ENCODE data around the gene PPIG. TPM values are rescaled to one million over a fixed set of nuclear protein-coding genes. Genes with fewer than 3 reads are reported as not detected.

PPIG gene
- total RNA-seq, 3 donors from 2014 or later (not counting 1 experiment from before 2014, with no cell fraction given), result 42.2 to 58.3 (median 56.1) TPM

DNA sequence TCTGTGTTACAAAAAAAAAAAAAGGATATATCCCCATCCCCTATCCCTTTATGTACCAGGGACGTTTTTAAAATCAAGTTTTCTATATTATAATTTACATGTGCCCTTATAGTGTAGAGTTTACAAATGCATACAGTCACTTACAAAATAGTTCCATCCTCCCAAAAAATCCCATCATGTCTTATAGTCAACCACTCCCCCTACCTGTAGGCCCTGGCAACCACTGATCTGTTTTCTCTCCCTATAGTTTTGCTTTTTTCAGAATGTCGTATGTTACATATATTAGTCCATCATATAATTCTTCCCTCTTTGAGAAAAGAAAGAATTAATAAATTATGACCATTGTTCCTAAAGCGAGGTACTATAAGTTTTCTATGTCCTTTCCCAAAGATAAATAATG, 92.2 kb downstream of the PPIG start:
- intact Hi-C loops (cut with micrococcal nuclease), result no loop called here
- no peaks in the 10 kb centered on the region for H3K9me3 Mint-ChIP-seq
- no peaks in the 10 kb centered on the region for H3K4me1 ChIP-seq (ENCODE audit: control insufficient read depth, insufficient read depth, low read length)
- H3K4me1 Mint-ChIP-seq, result no peaks in the 10 kb centered on the region
- H3K4me3 Mint-ChIP-seq, result no peak overlapping the region
- H3K9me3 ChIP-seq (ENCODE audit: control insufficient read depth, insufficient read depth, low read length), result no peaks in the 10 kb centered on the region
- ATAC-seq (no peak), DNase-seq (no peak)
- WGBS (ENCODE audit: insufficient coverage), result no CpG with 5 or more reads among the region's 3 CpGs
- H3K4me3 ChIP-seq (ENCODE audit: low read length), result no peak overlapping the region
- TF ChIP-seq, protein P1, sequence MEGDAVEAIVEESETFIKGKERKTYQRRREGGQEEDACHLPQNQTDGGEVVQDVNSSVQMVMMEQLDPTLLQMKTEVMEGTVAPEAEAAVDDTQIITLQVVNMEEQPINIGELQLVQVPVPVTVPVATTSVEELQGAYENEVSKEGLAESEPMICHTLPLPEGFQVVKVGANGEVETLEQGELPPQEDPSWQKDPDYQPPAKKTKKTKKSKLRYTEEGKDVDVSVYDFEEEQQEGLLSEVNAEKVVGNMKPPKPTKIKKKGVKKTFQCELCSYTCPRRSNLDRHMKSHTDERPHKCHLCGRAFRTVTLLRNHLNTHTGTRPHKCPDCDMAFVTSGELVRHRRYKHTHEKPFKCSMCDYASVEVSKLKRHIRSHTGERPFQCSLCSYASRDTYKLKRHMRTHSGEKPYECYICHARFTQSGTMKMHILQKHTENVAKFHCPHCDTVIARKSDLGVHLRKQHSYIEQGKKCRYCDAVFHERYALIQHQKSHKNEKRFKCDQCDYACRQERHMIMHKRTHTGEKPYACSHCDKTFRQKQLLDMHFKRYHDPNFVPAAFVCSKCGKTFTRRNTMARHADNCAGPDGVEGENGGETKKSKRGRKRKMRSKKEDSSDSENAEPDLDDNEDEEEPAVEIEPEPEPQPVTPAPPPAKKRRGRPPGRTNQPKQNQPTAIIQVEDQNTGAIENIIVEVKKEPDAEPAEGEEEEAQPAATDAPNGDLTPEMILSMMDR (IDR thresholded peaks at IDR 0.05), result no peak
- no peak overlapping the region for H3K27ac ChIP-seq (ENCODE audit: low read length)
- peaks cover 15 to 29% of the 10 kb centered on the region in 2 donors for H3K27me3 Mint-ChIP-seq (ENCODE audit: low read depth in 2 of 2)
- no peaks in the 10 kb centered on the region for H3K36me3 ChIP-seq (ENCODE audit: control insufficient read depth, insufficient read depth, low read length)
- H3K27me3 ChIP-seq (ENCODE audit: control insufficient read depth, insufficient read depth, low read length), result no peaks in the 10 kb centered on the region
- no peaks in the 10 kb centered on the region for H3K36me3 Mint-ChIP-seq
- no peak overlapping the region for H3K27ac Mint-ChIP-seq

DNA sequence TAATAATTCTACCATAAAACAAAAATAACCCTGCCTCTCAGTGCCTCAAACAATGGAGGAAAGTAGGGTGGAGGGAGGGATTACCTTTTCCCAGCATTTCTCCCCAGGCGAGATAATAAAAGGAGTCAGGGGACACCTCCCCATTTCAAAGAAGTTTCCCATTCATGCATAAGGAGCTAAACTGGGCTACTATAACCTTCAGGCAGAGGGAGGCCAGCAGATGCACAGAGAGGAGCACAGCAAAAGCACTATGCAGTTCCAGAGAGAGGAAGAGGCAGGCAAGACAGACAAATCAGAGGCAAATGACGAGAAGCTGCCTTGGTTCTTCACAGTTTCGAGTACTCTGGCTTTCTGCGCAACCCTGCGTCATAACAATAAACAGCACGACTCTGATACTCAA, 92.7 kb downstream of the PPIG start:
- no peaks in the 10 kb centered on the region for H3K4me1 Mint-ChIP-seq
- H3K4me3 Mint-ChIP-seq, result no peak overlapping the region
- no peaks in the 10 kb centered on the region for H3K9me3 ChIP-seq (ENCODE audit: control insufficient read depth, insufficient read depth, low read length)
- H3K27ac ChIP-seq (ENCODE audit: low read length), result no peak overlapping the region
- no peak for ATAC-seq
- H3K4me3 ChIP-seq (ENCODE audit: low read length), result no peak overlapping the region
- H3K4me1 ChIP-seq (ENCODE audit: control insufficient read depth, insufficient read depth, low read length), result no peaks in the 10 kb centered on the region
- TF ChIP-seq, protein P1 (IDR thresholded peaks at IDR 0.05), result no peak
- peaks cover 15 to 29% of the 10 kb centered on the region in 2 donors for H3K27me3 Mint-ChIP-seq (ENCODE audit: low read depth in 2 of 2)
- no peak for DNase-seq
- intact Hi-C loops (cut with micrococcal nuclease), result no loop called here
- H3K27ac Mint-ChIP-seq, result no peak overlapping the region
- H3K36me3 ChIP-seq (ENCODE audit: control insufficient read depth, insufficient read depth, low read length), result no peaks in the 10 kb centered on the region
- no peaks in the 10 kb centered on the region for H3K27me3 ChIP-seq (ENCODE audit: control insufficient read depth, insufficient read depth, low read length)
- H3K9me3 Mint-ChIP-seq, result no peaks in the 10 kb centered on the region
- H3K36me3 Mint-ChIP-seq, result no peaks in the 10 kb centered on the region
- 98% methylated on average over 6 of the region's 6 CpGs for WGBS (ENCODE audit: insufficient coverage)

DNA sequence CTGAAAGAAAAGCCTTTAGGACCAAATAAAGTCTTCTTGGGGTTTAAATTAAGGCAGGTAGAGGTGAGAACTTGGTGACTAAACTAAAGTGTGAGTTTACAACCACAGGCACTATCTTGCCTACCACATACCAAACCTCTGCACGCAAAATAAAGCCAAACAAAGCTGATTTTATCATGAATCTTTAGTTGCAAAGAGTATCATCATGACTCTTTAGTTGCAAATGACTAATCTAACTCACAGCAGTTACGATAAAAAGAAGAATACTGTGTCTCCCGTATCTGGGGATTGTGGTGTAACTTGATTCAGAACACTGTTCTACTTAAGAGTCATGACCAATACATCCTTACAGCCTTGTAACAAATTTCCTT, 98.9 kb downstream of the PPIG start:
- Histone ChIP-seq H3K36me3 (ENCODE audit: control insufficient read depth, insufficient read depth, low read length) (no peaks in the 10 kb centered on the region), H3K27me3 (ENCODE audit: control insufficient read depth, insufficient read depth, low read length) (no peaks in the 10 kb centered on the region), H3K4me3 (ENCODE audit: low read length) (no peak overlapping the region), H3K4me1 (ENCODE audit: control insufficient read depth, insufficient read depth, low read length) (peaks cover 12% of the 10 kb centered on the region), H3K9me3 (ENCODE audit: control insufficient read depth, insufficient read depth, low read length) (no peaks in the 10 kb centered on the region), H3K27ac (ENCODE audit: low read length) (peak overlapping the region; percentile 77)
- ATAC-seq (peak; percentile 53 to 76 (median 59)), DNase-seq (peak in 1 of 2 donors; percentile 65)
- TF ChIP-seq, protein P1 (IDR thresholded peaks at IDR 0.05), result no peak
- Mint-ChIP-seq H3K4me3 (no peak overlapping the region), H3K9me3 (no peaks in the 10 kb centered on the region), H3K27ac (peak overlapping the region; percentile 5 to 76), H3K36me3 (no peaks in the 10 kb centered on the region), H3K27me3 (ENCODE audit: low read depth in 2 of 2) (peaks cover 2 to 6% of the 10 kb centered on the region in 2 donors), H3K4me1 (peaks cover 13 to 25% of the 10 kb centered on the region in 2 donors)
- intact Hi-C loops (cut with micrococcal nuclease), result no loop called here
- 18% methylated on average over 1 of the region's 3 CpGs for WGBS (ENCODE audit: insufficient coverage)

DNA sequence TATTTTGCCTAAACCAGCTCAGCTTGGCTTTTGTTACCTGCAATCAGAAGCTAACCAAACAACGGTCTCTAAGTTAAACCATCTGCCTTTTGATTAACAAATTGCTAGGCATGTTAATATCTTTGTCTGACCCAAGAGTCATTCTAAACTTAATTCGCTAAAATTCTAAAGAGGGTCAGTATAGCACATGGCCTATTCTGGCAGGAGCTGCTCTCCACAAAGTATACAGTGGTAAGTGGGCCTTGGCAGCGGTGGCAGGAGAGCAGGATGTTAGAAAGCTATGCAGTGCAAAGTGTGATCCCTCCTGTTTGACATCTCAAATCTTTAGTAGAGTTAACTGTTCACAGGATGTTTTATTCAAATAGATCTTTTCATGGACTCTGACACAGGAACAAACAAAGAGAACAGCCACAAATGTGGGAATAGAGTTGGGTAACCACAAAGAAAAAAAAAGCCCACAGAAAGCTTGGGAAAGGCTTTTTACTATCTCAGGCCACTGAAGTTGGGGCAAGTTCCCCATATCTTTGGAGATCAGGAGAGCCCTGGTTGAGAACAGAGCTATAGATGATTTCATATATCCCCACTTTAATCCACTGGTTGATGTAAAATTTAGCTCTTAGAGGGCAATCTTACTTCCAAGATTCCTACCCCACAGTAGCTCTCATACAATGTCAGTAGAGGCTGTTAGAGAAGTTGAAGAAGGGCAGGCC, 99.4 kb downstream of the PPIG start:
- peak in 1 of 2 donors; percentile 23 for DNase-seq
- H3K36me3 ChIP-seq (ENCODE audit: control insufficient read depth, insufficient read depth, low read length), result no peaks in the 10 kb centered on the region
- peaks cover 12% of the 10 kb centered on the region for H3K4me1 ChIP-seq (ENCODE audit: control insufficient read depth, insufficient read depth, low read length)
- Mint-ChIP-seq H3K9me3 (no peaks in the 10 kb centered on the region), H3K4me1 (peaks cover 13 to 25% of the 10 kb centered on the region in 2 donors), H3K36me3 (no peaks in the 10 kb centered on the region), H3K27ac (peak overlapping the region; percentile 5 to 76), H3K4me3 (peak overlapping the region; percentile 13), H3K27me3 (ENCODE audit: low read depth in 2 of 2) (peaks cover 4 to 8% of the 10 kb centered on the region in 2 donors)
- no peak overlapping the region for H3K4me3 ChIP-seq (ENCODE audit: low read length)
- H3K9me3 ChIP-seq (ENCODE audit: control insufficient read depth, insufficient read depth, low read length), result no peaks in the 10 kb centered on the region
- H3K27me3 ChIP-seq (ENCODE audit: control insufficient read depth, insufficient read depth, low read length), result no peaks in the 10 kb centered on the region
- WGBS (ENCODE audit: insufficient coverage), result 53% methylated on average over 3 of the region's 3 CpGs
- H3K27ac ChIP-seq (ENCODE audit: low read length), result peak overlapping the region; percentile 77
- TF ChIP-seq, protein P1 (IDR thresholded peaks at IDR 0.05), result no peak
- peak; percentile 37 to 62 (median 46) for ATAC-seq
- intact Hi-C loops (cut with micrococcal nuclease), result no loop called here
